Adipose tissue (tissue), 3 donors: ENCODE results near the gene TMEM217. TPM values are rescaled to one million over a fixed set of nuclear protein-coding genes. Genes with fewer than 3 reads are reported as not detected.
"Not testable (repeated sequence)": the region's sequence is repeated elsewhere in the genome, so short reads cannot be mapped to it uniquely, and the experiment has no call there.

ENCODE experiments used
- H3K27ac ChIP-seq: one replicate; pipeline ENCODE4 v1.5.1; 2013; ENCODE audit warnings: low read depth, low read length
- WGBS, 3 donors: extraction: QIAGEN DNeasy Blood & Tissue Kit; methylation state at CpG; one replicate each; pipeline ENCODE4 v1.1.7; 2013; 5-methylcytosine and 5-hydroxymethylcytosine counted together
- polyA plus RNA-seq, 3 donors: library from polyadenylated mRNA; stranded (reverse); fragments of 200-250 nt; gene quantifications; one replicate each; pipeline ENCODE4 v1.2.3, GENCODE V29; 2013
- donor health status: healthy with polysubstance abuse.
- donor health status: Bipolar disorder and iron deficiency.
- donor health status: healthy.

TMEM217 gene
- 1 to 10 TPM in 1 of 3 donors, under 1 TPM in 2; 0.22 to 2.6 (median 0.90) TPM for polyA plus RNA-seq

DNA sequence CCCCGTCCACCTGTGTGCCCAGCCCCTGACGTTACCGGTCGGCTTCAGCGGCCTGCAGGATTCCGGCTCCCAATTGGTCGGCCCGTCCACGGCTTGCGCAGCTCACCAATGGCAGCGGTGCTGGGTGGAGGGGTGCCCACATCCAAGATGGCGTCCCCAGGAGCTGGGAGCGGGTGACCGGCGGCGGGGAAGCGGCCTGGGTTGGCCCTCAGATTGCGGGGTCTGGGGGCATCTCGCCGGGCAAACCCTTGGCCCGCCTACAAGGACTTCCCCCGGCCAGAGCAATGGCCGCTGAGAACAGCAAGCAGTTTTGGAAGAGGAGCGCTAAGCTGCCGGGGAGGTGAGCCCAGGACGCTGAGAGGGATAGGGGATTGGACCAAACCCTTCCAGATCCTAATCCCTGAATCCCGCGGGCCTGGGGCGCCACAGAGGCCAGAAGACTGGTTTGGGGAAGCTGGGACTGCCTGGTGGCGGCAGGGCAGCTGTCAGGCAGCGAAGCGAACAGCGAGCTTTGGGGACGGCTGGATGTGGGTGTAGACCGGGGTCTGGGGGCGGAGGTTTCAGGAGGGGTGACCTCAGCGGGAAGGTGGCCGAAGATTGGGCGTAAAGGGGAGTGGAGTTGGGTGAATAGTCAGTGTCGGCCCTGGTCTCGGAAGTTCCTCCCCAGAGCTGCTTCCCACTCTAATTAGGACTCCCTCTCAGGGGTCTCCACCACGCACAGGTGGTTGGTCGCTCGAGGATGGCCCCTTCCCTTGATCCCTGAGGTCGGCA is at the start of gene TMEM217, which contains the start of gene TBC1D22B:
TSS of gene TMEM217 (minus strand) at position 511 of the 771 bp plus-strand sequence. CDS start 39,114 bp downstream, outside the sequence.
TSS of gene TBC1D22B (plus strand) at position 139 of the 771 bp plus-strand sequence. CDS start at position 285, 146 bp downstream.
- 0% methylated on average over 44 to 45 of the region's 45 CpGs for WGBS, 3 donors
- H3K27ac ChIP-seq = peak within 1 kb of the TSS; percentile 36

DNA sequence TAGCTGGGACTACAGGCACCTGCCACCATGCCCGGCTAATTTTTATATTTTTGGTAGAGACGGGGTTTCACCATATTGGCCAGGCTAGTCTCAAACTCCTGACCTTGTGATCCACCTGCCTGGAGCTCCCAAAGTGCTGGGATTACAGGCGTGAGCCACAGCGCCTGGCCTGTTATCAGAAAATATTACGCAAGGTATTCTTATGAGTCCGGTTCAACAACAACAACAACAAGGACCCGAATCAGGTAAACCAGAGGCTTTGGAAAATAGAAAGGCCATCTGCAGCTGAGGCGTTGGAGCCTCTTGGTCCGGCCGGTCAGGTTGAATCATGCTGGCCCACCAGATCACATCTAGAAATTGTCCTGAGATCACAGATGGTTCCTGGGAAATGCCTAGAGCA is 49.5 kb upstream of the TMEM217 start:
- H3K27ac ChIP-seq = not testable (repeated sequence)
- 90 to 92% (median 91%) methylated on average over 10 of the region's 10 CpGs for WGBS, 3 donors

DNA sequence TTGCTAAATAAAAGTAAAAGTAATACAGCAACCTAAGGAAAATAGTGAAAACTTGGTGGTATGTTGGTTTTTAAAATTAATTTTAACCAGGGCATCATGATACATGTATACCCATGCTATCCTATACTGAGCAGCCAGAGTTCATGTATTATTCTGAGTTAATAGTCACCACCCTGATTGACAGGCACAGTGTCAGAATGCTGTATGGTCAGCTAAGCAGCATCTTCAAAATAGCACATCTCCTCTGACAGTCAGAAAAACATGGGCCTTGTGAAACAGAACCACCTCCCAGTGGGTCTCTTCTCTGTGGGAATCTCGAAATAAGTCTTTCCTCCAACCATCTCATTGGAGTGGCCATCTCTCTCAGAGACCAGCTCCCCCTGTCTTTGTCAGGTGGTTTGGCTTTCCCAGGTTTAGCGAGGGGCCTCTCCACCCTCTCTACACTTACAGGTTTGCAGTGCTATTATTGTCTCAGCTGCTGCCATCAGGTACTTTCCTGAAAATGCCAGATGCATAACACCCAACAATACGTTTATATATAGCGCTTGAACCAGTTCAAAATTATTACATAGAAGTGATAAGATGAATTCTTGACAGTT is 48.8 kb upstream of the TMEM217 start:
- no peak overlapping the region for H3K27ac ChIP-seq
- 93 to 97% (median 96%) methylated on average over 4 of the region's 4 CpGs for WGBS, 3 donors

DNA sequence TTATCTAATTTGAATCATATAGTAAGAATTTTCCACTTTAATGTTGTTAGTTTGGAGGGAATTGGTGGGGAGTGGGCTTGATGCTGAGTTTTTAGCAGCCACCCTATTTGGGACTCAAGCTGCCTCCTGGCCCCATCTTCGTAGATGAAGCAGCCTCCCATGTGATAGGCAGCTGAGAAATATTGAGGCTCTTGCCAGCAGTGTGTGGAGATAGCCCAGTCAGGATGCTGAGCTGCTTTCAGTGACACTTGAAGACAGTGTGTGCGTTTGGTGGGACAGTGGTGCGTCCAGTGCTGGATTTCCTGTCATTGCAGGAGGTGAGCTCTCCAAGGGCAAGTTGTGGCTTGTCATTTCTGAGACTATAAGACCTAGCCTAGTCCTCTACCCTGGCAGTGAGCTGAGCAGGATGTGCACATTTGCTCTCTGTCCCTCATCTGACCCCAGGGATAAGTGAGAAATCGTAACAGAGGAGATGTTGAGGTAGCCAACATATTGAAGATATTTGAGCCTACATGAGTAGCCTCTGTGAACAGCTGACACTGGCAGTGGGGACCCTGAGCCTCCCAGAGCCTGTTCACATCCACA is 48.0 kb upstream of the TMEM217 start:
- 93 to 98% (median 93%) methylated on average over 4 of the region's 4 CpGs for WGBS, 3 donors
- no peak overlapping the region for H3K27ac ChIP-seq

DNA sequence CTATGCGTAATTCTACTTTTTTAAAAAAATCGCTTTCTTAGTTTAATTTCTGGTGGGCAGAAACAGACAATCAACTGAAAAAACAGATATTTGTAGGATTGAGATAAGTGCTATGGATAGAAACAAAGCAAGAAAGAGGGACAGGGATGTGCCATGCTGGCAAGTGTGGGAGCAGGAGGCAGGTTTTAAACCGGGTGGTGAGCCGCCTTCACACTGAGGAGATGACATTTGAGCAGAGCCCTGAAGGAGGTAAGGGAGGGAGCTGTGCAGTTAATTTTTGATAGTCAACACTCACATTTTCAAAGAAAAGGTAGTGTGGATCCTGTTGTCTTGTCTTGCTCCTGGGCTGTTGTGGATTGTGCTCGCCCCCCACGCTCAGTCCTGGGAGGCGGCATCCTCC is 46.8 kb upstream of the TMEM217 start:
- H3K27ac ChIP-seq = no peak overlapping the region
- 97% methylated on average over 7 of the region's 7 CpGs for WGBS, 3 donors

DNA sequence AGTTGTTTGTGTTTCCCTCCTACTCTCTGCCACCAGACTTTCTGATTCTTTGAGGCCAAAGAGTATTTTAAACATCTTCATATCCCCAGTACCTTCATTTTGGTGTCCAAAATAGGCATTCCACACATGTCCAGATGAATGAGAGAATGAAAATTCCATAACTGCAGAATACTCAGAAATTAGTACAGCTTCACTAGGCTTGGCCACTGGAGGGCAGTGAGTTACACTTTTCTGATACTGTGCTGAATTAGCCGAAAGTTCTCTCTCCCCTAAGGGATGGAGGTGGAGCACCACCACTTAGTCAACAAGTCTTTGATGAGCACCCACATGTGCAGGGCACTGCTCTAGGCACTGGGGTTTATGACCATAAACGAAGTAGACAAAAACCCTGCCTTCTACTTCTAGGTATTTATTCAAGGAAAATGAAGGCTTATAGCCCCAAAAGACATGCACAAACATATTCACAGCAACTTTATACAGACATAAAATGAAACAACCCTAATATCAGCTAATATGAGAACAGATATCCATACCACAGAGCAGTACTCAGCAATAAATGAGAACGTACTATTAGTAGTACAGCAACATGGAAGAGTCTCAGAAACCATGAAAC is 46.1 kb upstream of the TMEM217 start:
- 57 to 65% (median 58%) methylated on average over 3 of the region's 3 CpGs for WGBS, 3 donors
- no peak overlapping the region for H3K27ac ChIP-seq

DNA sequence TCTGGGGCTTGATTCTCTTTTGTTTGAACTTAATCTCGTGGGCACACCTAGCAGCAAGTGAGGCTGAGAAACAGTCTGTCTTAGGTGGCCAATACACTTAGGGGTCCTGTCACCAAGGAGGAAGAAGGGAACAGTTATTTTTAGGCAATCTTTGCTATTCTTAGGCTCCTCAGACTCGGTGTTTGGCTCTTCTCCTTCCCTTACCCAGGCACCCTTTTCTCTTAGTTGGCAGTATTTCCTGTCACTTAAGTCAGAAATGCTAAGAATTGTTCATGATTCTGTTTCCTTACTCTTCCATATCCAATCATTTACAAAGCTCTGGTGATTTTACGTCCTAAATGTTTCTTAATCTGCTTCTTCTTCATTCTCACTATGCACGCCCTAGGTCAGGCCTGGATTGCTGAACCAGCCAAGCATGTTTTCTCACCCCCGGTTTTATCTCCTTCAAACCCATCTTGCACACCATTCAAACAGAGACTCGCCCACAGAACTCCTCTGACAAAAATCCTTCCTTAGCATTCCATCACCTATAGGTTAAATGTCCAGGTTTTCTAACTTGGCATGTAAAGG is 45.2 kb upstream of the TMEM217 start:
- H3K27ac ChIP-seq = no peak overlapping the region
- 63 to 76% (median 71%) methylated on average over 6 of the region's 6 CpGs for WGBS, 3 donors

DNA sequence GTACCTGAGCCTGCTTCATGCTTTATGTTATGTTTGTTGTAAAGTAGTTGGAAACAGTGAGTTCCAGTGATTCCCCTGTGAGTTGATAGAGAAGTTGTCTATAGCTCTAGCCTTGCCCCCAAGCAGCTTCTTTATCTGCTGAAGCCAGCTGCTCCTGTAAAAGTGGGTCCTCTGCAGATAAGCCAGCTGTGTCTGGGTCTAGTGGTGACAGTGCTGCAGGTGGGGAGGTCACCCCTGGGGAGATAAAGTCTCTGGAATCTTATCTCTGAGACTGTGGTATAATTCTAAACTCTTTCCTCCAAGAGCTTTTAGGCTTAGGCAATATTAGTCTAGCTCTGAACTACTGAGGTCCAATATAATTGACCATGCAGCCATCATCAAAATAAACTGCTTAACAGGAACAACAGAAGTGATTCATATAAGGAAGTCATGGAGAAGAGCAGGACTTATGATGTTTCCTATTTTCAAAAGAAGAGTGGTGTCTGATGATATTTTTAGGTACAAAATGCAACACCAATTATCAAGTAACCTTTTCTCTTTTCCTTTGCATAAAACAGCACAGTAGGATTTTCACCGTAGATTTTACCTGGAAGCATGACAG is 44.2 kb upstream of the TMEM217 start:
- WGBS, 3 donors = 76 to 94% (median 90%) methylated on average over 1 of the region's 1 CpG
- no peak overlapping the region for H3K27ac ChIP-seq

DNA sequence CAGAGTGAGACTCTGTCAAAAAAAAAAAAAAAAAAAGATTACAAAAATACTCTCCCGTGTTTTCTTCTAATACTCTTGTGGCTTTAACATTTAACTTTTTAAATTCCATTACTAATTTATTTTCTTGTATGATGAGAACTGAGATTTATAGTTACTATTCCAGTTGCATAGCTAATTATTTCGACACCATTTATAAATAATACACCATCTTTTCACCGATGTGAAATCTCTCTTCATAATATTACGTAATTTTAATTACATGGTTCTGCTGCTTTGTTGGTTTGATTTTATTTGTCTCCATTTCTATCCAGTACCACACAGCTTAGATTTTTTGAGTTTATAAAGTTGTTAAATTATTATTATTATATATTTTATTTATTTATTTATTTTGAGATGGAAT is 42.0 kb upstream of the TMEM217 start:
- WGBS, 3 donors = 75 to 89% (median 76%) methylated on average over 4 of the region's 4 CpGs
- H3K27ac ChIP-seq = no peak overlapping the region

DNA sequence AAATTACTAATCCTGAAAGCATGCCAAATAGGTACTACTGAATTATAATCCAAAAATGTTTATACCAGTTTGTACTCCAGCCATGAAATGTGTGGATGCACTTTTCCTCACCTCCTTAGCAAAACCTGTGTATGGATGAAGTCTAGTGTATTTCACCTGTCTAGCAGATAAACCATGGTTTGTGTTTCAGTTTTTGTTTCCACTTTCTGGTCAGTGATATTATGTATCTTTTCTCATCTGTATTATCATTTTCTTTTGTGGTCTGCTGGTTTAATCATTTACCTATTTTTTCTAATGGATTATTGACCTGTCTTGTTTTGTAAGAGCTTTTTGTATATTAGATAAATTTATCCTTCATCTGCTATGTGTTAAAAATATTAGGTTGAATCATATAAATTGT is 41.0 kb upstream of the TMEM217 start:
- H3K27ac ChIP-seq = no peak overlapping the region

DNA sequence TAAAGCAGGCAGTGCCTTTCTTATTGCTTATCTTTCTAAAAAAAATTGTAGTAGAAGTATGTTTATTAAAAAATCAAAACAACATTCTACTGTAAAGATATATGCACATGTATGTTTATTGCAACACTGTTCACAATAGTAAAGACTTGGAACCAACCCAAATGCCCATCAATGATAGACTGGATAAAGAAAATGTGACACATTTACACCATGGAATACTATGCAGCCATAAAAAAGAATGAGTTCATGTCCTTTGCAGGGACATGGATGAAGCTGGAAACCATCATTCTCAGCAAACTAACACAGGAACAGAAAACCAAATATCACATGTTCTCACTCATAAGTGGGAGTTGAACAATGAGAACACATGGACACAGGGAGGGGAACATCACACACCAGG is 39.7 kb upstream of the TMEM217 start:
- H3K27ac ChIP-seq = not testable (repeated sequence)

DNA sequence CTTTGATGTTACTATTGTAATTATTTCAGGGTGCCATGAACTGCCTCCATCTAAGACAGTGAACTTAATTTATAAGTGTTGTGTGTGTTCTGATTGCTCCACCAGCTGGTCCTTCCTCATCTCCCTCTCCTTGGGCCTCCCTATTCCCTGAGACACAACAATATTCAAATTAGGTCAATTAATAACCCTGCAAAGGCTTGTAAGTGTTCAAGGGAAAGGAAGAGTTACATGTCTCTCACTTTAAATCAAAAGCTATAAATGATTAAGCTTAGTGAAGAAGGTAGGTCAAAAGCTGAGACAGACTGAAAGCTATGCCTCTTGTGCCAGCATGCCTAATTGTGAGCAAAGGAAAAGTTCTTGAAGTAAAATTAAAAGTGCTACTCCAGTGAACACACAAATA is 35.5 kb upstream of the TMEM217 start:
- H3K27ac ChIP-seq = no peak overlapping the region

DNA sequence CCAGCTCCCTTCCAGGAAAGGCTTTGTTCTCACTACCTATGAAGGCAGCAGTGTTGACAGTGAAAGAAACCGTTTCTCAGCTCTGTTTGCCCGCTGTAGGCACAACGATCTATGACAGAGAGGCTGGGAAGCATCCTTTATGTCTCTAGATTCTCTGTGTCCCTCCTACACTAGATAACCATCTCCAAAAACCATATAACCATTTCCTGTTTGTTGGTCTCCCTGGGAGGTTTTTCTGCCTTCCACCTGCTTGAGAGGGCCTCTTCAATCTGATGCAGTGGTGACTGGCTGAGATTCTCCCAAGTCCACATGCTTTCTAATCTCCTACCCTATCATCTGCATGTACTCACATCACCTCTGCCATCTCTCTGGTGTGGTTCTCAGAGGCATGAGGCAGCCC is 32.0 kb upstream of the TMEM217 start:
- WGBS, 3 donors = 78 to 93% (median 93%) methylated on average over 3 of the region's 3 CpGs
- H3K27ac ChIP-seq = no peak overlapping the region

DNA sequence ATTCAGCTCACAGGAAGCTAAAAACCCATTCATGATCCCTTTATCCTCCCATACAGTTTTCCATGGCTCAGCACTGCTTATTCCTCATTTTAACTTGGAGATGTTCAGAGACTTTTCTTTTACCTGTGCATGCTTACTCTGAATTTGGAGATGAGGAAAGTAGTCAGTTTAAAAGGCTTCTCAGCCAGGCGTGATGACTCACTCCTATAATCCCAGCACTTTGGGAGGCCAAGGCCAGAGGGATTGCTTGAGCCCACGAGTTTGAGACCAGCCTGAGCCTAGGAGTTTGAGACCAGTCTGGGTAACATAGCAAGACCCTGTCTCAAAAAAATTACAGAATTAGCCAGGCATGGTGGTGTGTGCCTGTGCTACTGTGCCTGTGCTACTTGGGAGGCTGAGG is 30.3 kb upstream of the TMEM217 start:
- 87 to 92% (median 92%) methylated on average over 2 of the region's 2 CpGs for WGBS, 3 donors
- no peak overlapping the region for H3K27ac ChIP-seq

DNA sequence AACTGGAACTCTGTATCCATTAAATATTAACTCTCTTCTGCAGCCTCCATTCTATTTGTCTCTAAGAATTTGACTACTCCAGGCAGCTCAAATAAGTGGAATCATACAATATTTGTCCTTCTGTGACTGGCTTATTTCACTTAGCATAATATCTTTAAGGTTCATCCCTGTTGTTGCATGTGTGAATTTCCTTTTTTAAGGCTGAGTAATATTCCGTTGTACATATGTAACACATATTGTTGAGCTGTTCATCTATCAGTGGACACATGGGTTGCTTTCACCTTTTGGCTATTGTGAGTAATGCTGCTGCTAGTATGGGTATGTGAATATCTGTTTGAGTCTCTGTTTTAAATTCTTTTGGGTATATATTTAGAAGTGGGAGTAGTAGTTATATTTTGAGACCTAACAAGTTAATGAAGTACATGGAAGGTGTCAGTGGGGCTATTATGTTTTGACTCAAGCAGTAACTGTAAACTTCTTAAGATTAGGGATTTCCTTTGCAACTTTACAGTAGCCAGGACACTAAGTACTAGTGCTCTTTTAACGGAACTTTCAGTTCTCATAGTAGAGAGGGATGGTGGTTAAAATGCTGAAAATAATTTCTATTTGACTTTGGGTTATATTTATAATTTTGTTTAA is 29.7 kb upstream of the TMEM217 start:
- no peak overlapping the region for H3K27ac ChIP-seq
- 91 to 96% (median 96%) methylated on average over 2 of the region's 2 CpGs for WGBS, 3 donors

DNA sequence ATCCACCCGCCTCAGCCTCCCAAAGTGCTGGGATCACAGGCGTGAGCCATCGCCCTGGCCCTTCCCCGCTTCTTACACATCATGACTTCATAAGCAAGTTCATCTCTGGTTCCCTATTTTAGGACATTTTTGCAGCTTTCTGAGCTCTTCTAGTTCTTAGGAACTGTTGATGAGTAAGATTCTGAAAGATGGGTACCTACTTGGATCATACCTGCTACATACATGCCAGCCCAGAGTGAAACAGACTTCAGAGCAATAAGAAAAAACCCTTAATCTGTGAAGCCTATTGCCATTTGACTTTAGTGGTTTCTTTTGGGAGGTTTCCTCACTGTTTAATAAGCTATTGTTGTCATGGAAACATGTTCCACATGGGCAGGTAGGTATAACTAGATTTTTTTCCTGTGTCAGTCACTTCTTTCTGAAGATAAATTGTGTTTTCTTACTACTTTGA is 27.9 kb upstream of the TMEM217 start:
- H3K27ac ChIP-seq = no peak overlapping the region
- WGBS, 3 donors = 95 to 100% (median 96%) methylated on average over 4 of the region's 4 CpGs

DNA sequence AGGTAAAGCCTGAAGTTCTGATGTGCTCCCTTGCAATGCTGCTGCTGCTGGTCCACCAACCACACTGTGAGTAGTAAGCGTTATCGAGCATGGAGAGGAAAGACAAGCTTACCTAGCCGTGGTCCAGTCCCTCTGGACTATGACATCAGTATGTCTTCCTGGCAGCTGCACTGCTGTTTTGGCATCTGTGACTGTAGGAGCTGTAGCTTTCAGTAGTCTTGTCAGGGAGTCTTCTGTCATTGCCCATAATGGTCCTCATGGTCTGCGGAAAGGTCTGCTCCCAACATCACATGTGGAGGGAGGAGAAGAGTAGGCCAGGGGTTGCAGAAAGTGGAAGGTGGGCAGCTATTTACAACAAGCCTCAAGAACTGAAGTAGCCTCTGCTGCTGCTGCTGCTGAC is 26.8 kb upstream of the TMEM217 start:
- no peak overlapping the region for H3K27ac ChIP-seq
- WGBS, 3 donors = 72 to 90% (median 87%) methylated on average over 4 of the region's 4 CpGs

DNA sequence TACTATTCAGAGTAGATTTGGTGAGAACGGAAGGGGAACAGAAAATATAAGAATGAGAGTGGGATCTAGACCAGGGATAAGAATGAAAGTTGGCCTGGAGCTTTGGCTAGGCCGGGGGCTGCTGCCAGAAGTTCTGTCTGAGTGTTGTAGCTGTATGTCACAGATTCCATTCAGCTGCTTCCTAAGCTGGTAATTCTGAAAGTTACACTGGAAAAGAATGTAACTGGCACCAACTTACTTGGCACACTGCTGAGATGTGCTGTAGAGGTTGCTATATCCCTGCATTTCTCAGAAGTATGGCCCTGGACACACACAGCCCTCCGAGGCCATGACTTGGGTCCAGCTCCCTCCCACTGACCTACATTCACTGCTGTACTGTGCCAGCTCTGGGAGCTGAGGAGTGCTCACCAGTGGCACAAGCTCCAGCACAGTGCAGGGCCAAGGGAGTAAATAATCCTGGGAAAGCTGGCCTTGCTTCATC is 25.8 kb upstream of the TMEM217 start:
- no peak overlapping the region for H3K27ac ChIP-seq
- 39 to 61% (median 47%) methylated on average over 3 of the region's 3 CpGs for WGBS, 3 donors
